ENCODE measurements around the gene TOGARAM1.

The TOGARAM1 gene

GRCh38 chr14:44966601-44967336, 4.8 kb downstream of the TOGARAM1 start:
- no peak for DNase-seq

- no peak for DNase-seq
Observed at GRCh38 chr14:44968714-44969113, 6.7 kb downstream of the TOGARAM1 start.

GRCh38 chr14:44970907-44971306, 8.9 kb downstream of the TOGARAM1 start:
- no peak for DNase-seq

GRCh38 chr14:44971459-44971858, 9.5 kb downstream of the TOGARAM1 start:
- no peak for DNase-seq

- no peak for DNase-seq
Observed at GRCh38 chr14:44979273-44979672, 17.3 kb downstream of the TOGARAM1 start.

GRCh38 chr14:44979740-44980356, 17.9 kb downstream of the TOGARAM1 start:
- no peak for DNase-seq

GRCh38 chr14:44981198-44981597, 19.2 kb downstream of the TOGARAM1 start:
- DNase-seq, result no peak

- no peak for DNase-seq
Observed at GRCh38 chr14:44982594-44982993, 20.6 kb downstream of the TOGARAM1 start.

GRCh38 chr14:44988694-44989093, 26.7 kb downstream of the TOGARAM1 start:
- no peak for DNase-seq

GRCh38 chr14:44989497-44990440, 27.8 kb downstream of the TOGARAM1 start:
- no peak for DNase-seq

- no peak for DNase-seq
Observed at GRCh38 chr14:44990533-44990932, 28.5 kb downstream of the TOGARAM1 start.

- DNase-seq, result no peak
Observed at GRCh38 chr14:44995196-44995595, 33.2 kb downstream of the TOGARAM1 start.

GRCh38 chr14:44995770-44996294, 33.8 kb downstream of the TOGARAM1 start:
- no peak for DNase-seq

- DNase-seq, result no peak
Observed at GRCh38 chr14:45003924-45004323, 41.9 kb downstream of the TOGARAM1 start.

- no peak for DNase-seq
Observed at GRCh38 chr14:45015133-45015532, 53.1 kb downstream of the TOGARAM1 start.

GRCh38 chr14:45028107-45028626, 66.2 kb downstream of the TOGARAM1 start:
- no peak for DNase-seq

- no peak for DNase-seq
Observed at GRCh38 chr14:45034730-45035129, 72.7 kb downstream of the TOGARAM1 start.

GRCh38 chr14:45038256-45038655, 76.3 kb downstream of the TOGARAM1 start:
- DNase-seq, result no peak

- no peak for DNase-seq
Observed at GRCh38 chr14:45038865-45039264, 76.9 kb downstream of the TOGARAM1 start.

- no peak for DNase-seq
Observed at GRCh38 chr14:45039390-45039789, 77.4 kb downstream of the TOGARAM1 start.

- DNase-seq, result no peak
Observed at GRCh38 chr14:45041641-45042040, 79.7 kb downstream of the TOGARAM1 start.

- DNase-seq, result no peak
Observed at GRCh38 chr14:45044638-45045037, 82.6 kb downstream of the TOGARAM1 start.

- DNase-seq, result no peak
Observed at GRCh38 chr14:45048385-45048784, 86.4 kb downstream of the TOGARAM1 start.

All from CD4-positive, alpha-beta T cell treated with Interleukin-17A for 4 hours (primary cell).